PC-9 (cell line): ENCODE data around the gene TBX18. TPM values are rescaled to one million over a fixed set of nuclear protein-coding genes. Genes with fewer than 3 reads are reported as not detected.

Experiments
- BruUV-seq: library from RNA; stranded (reverse); fragments of 400-500 nt; replicated peaks from 2 replicates; lab custom pipeline; 2021; lab: Mats Ljungman, UMichigan
- CTCF ChIA-PET: fragments of 300-600 bp; sonication (Branson Sonifier 250); formaldehyde crosslinking; loops from one replicate; lab custom pipeline; 2022; ENCODE audit warnings: antibody characterized with exemption; lab: Charles Lee
- POLR2A ChIA-PET: fragments of 300-600 bp; sonication (Branson Sonifier 250); formaldehyde crosslinking; loops from one replicate; lab custom pipeline; 2022; ENCODE audit warnings: antibody characterized with exemption; ENCODE audit not compliant: unreplicated experiment; lab: Charles Lee
- DNase-seq, 2 experiments: peaks; one replicate each; pipeline versions ENCODE4 v3.0.0 to v3.0.0-alpha.2; 2015 to 2022; ENCODE audit warnings: mixed read lengths in 1 of 2
- H2AFZ ChIP-seq: fragments of 200-600 bp; sonication (generic); 2 replicates; pipeline ENCODE4 v1.8.1; 2017; ENCODE audit warnings: antibody characterized with exemption
- H3F3A ChIP-seq: fragments of 200-600 bp; sonication (generic); 2 replicates; pipeline ENCODE4 v1.8.1; 2017; ENCODE audit warnings: antibody characterized with exemption, mild to moderate bottlenecking, low read depth; ENCODE audit not compliant: insufficient read depth
- H3K27ac ChIP-seq: fragments of 200-600 bp; sonication (generic); 2 replicates; pipeline ENCODE4 v1.6.1; 2016; ENCODE audit warnings: mixed run types
- H3K27me3 ChIP-seq: fragments of 200-600 bp; sonication (generic); 2 replicates; pipeline ENCODE4 v1.6.1; 2016; ENCODE audit warnings: low read depth, mixed run types; ENCODE audit not compliant: insufficient read depth
- H3K36me3 ChIP-seq: fragments of 200-600 bp; sonication (generic); 2 replicates; pipeline ENCODE4 v1.6.1; 2016; ENCODE audit warnings: low read depth, mixed run types
- H3K4me1 ChIP-seq: fragments of 200-600 bp; sonication (generic); replicated peaks from 2 replicates; pipeline ENCODE4 v1.6.1; 2016; ENCODE audit warnings: mixed run types; ENCODE audit not compliant: insufficient read depth
- H3K4me2 ChIP-seq: fragments of 200-600 bp; sonication (generic); 2 replicates; pipeline ENCODE4 v1.6.1; 2017; ENCODE audit warnings: mixed run types
- H3K4me3 ChIP-seq: fragments of 200-600 bp; sonication (generic); 2 replicates; pipeline ENCODE4 v1.6.1; 2016; ENCODE audit warnings: mixed run types
- H3K79me2 ChIP-seq: fragments of 200-600 bp; sonication (generic); 2 replicates; pipeline ENCODE4 v1.6.1; 2017; ENCODE audit warnings: low read depth, mixed run types
- H3K9me2 ChIP-seq: fragments of 200-600 bp; sonication (generic); 2 replicates; pipeline ENCODE4 v1.8.1; 2017; ENCODE audit warnings: mild to moderate bottlenecking; ENCODE audit not compliant: insufficient read depth
- H3K9me3 ChIP-seq: fragments of 200-600 bp; sonication (generic); 2 replicates; pipeline ENCODE4 v1.8.1; 2016; ENCODE audit warnings: low read depth; ENCODE audit not compliant: insufficient read depth
- H4K20me1 ChIP-seq: fragments of 200-600 bp; sonication (generic); 2 replicates; pipeline ENCODE4 v1.8.1; 2017; ENCODE audit not compliant: insufficient read depth
- CTCF ChIP-seq: fragments of 200-600 bp; sonication (generic); conservative IDR thresholded peaks from 2 replicates; pipeline ENCODE4 v1.6.1; 2017; ENCODE audit warnings: mixed run types, antibody characterized with exemption, mild to moderate bottlenecking, moderate library complexity
- EZH2 ChIP-seq: fragments of 200-600 bp; sonication (generic); IDR thresholded peaks from 2 replicates; pipeline ENCODE4 v1.8.0; 2017; ENCODE audit warnings: antibody characterized with exemption, low read depth
- intact Hi-C: fragments of 100-400 bp; cut with micrococcal nuclease; formaldehyde crosslinking; loops from one replicate; pipeline ENCODE4 v1.10.0; 2022; ENCODE audit not compliant: unreplicated experiment
- total RNA-seq: library from RNA; stranded (reverse); gene quantifications from 2 replicates; pipeline ENCODE4 v1.2.3, GENCODE V29; 2021

TBX18 gene
- total RNA-seq, 1 experiment from 2014 or later = not detected

- BruUV-seq = no TSS peak
- Histone ChIP-seq H3K4me1 (peaks cover 14% of the 10 kb centered on the region), H3K27ac (no peak overlapping the region)
Observed at GRCh38 chr6:84653027-84653551, 111.3 kb downstream of the TBX18 start.

GRCh38 chr6:84652356-84653026 is 111.9 kb downstream of the TBX18 start:
- H3K79me2 ChIP-seq = no peaks in the 10 kb centered on the region
- no peak overlapping the region for H3K4me3 ChIP-seq
- no peaks in the 10 kb centered on the region for H3K27me3 ChIP-seq
- POLR2A ChIA-PET = no interaction called here
- no peak overlapping the region for H2AFZ ChIP-seq
- H3K9me2 ChIP-seq = no peaks in the 10 kb centered on the region
- TF ChIP-seq EZH2 (no peak), CTCF (no peak)
- intact Hi-C loops = no loop called here
- H3K27ac ChIP-seq = no peak overlapping the region
- BruUV-seq = no TSS peak
- H3F3A ChIP-seq = no peaks in the 10 kb centered on the region; the same call in 1 of the 2 replicates
- H3K9me3 ChIP-seq = no peaks in the 10 kb centered on the region; the same call in 1 of the 2 replicates
- H4K20me1 ChIP-seq = no peaks in the 10 kb centered on the region
- peak overlapping the region; percentile 19; the same call in 1 of the 2 replicates for H3K4me2 ChIP-seq
- no peaks in the 10 kb centered on the region for H3K36me3 ChIP-seq
- H3K4me1 ChIP-seq = peaks cover 14% of the 10 kb centered on the region
- CTCF ChIA-PET = no interaction called here
- DNase-seq = peak; percentile 23 to 68

More at GRCh38 chr6:84653027-84653551, 111.3 kb downstream of the TBX18 start:
- H3K36me3 ChIP-seq = no peaks in the 10 kb centered on the region
- H3K4me2 ChIP-seq = no peak overlapping the region
- no peaks in the 10 kb centered on the region for H3K27me3 ChIP-seq
- CTCF ChIA-PET = no interaction called here
- H3F3A ChIP-seq = no peaks in the 10 kb centered on the region; the same call in 1 of the 2 replicates
- no peaks in the 10 kb centered on the region for H3K9me2 ChIP-seq
- intact Hi-C loops = no loop called here
- POLR2A ChIA-PET = no interaction called here
- TF ChIP-seq EZH2 = no peak
- no peak for TF ChIP-seq CTCF
- H3K9me3 ChIP-seq = no peaks in the 10 kb centered on the region; the same call in 1 of the 2 replicates
- no peak for DNase-seq
- no peak overlapping the region for H2AFZ ChIP-seq
- no peak overlapping the region for H3K4me3 ChIP-seq
- H3K79me2 ChIP-seq = no peaks in the 10 kb centered on the region
- no peaks in the 10 kb centered on the region for H4K20me1 ChIP-seq

GRCh38 chr6:84651583-84651982 is 112.8 kb downstream of the TBX18 start:
- Histone ChIP-seq H3K9me2 (no peaks in the 10 kb centered on the region), H3K27ac (no peak overlapping the region), H4K20me1 (no peaks in the 10 kb centered on the region), H3K4me1 (peaks cover 17% of the 10 kb centered on the region), H3K27me3 (no peaks in the 10 kb centered on the region), H2AFZ (no peak overlapping the region), H3K36me3 (no peaks in the 10 kb centered on the region), H3K4me2 (0 out of 2 replicates have a peak overlapping the region, but pooled peaks have one; percentile 19), H3F3A (no peaks in the 10 kb centered on the region; the same call in 1 of the 2 replicates), H3K9me3 (no peaks in the 10 kb centered on the region; the same call in 1 of the 2 replicates), H3K79me2 (no peaks in the 10 kb centered on the region), H3K4me3 (no peak overlapping the region)
- ChIA-PET POLR2A (interaction anchor here (0.7 kb wide), 1 partner anchor 77 kb away, joined by 4 read pairs; no protein-coding TSS in a partner anchor), CTCF (no interaction called here)
- intact Hi-C loops = no loop called here
- BruUV-seq = no TSS peak
- TF ChIP-seq EZH2 (no peak), CTCF (no peak)
- no peak for DNase-seq
